Activated T-cell treated with anti-CD3 and anti-CD28 coated beads, Interleukin-2, amount 50 U/mL, for 48 hours (primary cell): Measurements from ENCODE around the gene TMCO1.
"Not testable (repeated sequence)": the region's sequence is repeated elsewhere in the genome, so short reads cannot be mapped to it uniquely, and the experiment has no call there.

Source experiments
- DNase-seq, 2 experiments: peaks; one replicate each; pipeline ENCODE4 v3.0.0-alpha.2; 2020

TMCO1 gene

GRCh38 chr1:165744913-165745312 is 23.8 kb downstream of the TMCO1 start:
- not testable (repeated sequence) for DNase-seq

GRCh38 chr1:165742194-165742593 is 26.5 kb downstream of the TMCO1 start:
- no peak for DNase-seq

- no peak for DNase-seq
These were observed 29.9 kb downstream of the TMCO1 start for GRCh38 chr1:165738794-165739193.

- no peak for DNase-seq
These were observed 31.5 kb downstream of the TMCO1 start for GRCh38 chr1:165737196-165737595.

- no peak for DNase-seq
These were observed 33.8 kb downstream of the TMCO1 start for GRCh38 chr1:165734906-165735305.

- DNase-seq, result no peak
These were observed 41.8 kb downstream of the TMCO1 start for GRCh38 chr1:165726841-165727240.

- no peak for DNase-seq
These were observed 42.5 kb downstream of the TMCO1 start for GRCh38 chr1:165726169-165726568.

GRCh38 chr1:165717918-165718515 is 50.7 kb downstream of the TMCO1 start:
- DNase-seq, result peak; percentile 27 to 28

- DNase-seq, result not testable (repeated sequence)
These were observed 52.2 kb downstream of the TMCO1 start for GRCh38 chr1:165716265-165717051.

- DNase-seq, result no peak
These were observed 55.9 kb downstream of the TMCO1 start for GRCh38 chr1:165712764-165713163.

- DNase-seq, result no peak
These were observed 60.5 kb downstream of the TMCO1 start for GRCh38 chr1:165707984-165708706.

- no peak for DNase-seq
These were observed 65.0 kb downstream of the TMCO1 start for GRCh38 chr1:165703648-165704047.

- not testable (repeated sequence) for DNase-seq
These were observed 66.7 kb downstream of the TMCO1 start for GRCh38 chr1:165701922-165702321.

- no peak for DNase-seq
These were observed 69.1 kb downstream of the TMCO1 start for GRCh38 chr1:165699577-165699976.

- no peak for DNase-seq
These were observed 70.0 kb downstream of the TMCO1 start for GRCh38 chr1:165698761-165699052.

GRCh38 chr1:165697881-165698760 is 70.5 kb downstream of the TMCO1 start, which contains the start of gene ALDH9A1:
Gene ALDH9A1 (minus strand): TSS chr1:165698562. CDS start chr1:165698558, 4 bp downstream.
- peak; percentile 89 to 92 for DNase-seq

GRCh38 chr1:165697491-165697880 is 71.2 kb downstream of the TMCO1 start:
- no peak for DNase-seq

- DNase-seq, result no peak
These were observed 72.0 kb downstream of the TMCO1 start for GRCh38 chr1:165696625-165697100.

GRCh38 chr1:165695031-165695430 is 73.6 kb downstream of the TMCO1 start:
- DNase-seq, result no peak

- no peak for DNase-seq
These were observed 80.6 kb downstream of the TMCO1 start for GRCh38 chr1:165688046-165688445.

- no peak for DNase-seq
These were observed 81.7 kb downstream of the TMCO1 start for GRCh38 chr1:165686971-165687433.

GRCh38 chr1:165686121-165686970 is 82.3 kb downstream of the TMCO1 start:
- DNase-seq, result no peak
